H1 (cell line): Measurements from ENCODE around the gene SDF2L1.

Experiments
- ATF3 ChIP-seq: IDR thresholded peaks from 2 replicates; pipeline ENCODE4 v1.6.1; 2011; ENCODE audit warnings: low read depth, mild to moderate bottlenecking, low read length; ENCODE audit not compliant: insufficient read depth
- CBX8 ChIP-seq: fragments of 300-800, 300-1000 bp; sonication (generic); IDR thresholded peaks from 2 replicates; pipeline ENCODE4 v1.7.1; 2016; ENCODE audit warnings: low read depth, low read length, borderline replicate concordance
- CTCF ChIP-seq, 3 experiments: IDR thresholded peaks; 1 replicate in 2 of 3; 2 replicates in 1 of 3; pipeline versions ENCODE4 v1.5.1 to v1.6.1; 2011; ENCODE audit warnings: low read length in 3 of 3, mild to moderate bottlenecking in 3 of 3, inconsistent platforms in 2 of 3, low read depth in 1 of 3, moderate library complexity in 1 of 3; ENCODE audit not compliant: insufficient read depth in 1 of 3; ENCODE audit errors: control extremely low read depth in 1 of 3
- EP300 ChIP-seq, 2 experiments: IDR thresholded peaks; 1 replicate in 1 of 2; 2 replicates in 1 of 2; pipeline ENCODE4 v1.6.1; 2011 to 2012; ENCODE audit warnings: low read depth in 2 of 2, low read length in 2 of 2, mild to moderate bottlenecking in 2 of 2, borderline replicate concordance in 1 of 2, inconsistent platforms in 1 of 2, moderate library complexity in 1 of 2
- PHF8 ChIP-seq: fragments of 200-600 bp; sonication (generic); conservative IDR thresholded peaks from 2 replicates; pipeline ENCODE4 v1.7.1; 2012; ENCODE audit warnings: low read depth, mild to moderate bottlenecking, inconsistent platforms, low read length, moderate library complexity
- POLR2A ChIP-seq, 2 experiments: IDR thresholded peaks; 1 replicate in 1 of 2; 2 replicates in 1 of 2; pipeline ENCODE4 v1.6.1; 2011; ENCODE audit warnings: low read depth in 2 of 2, low read length in 2 of 2, mild to moderate bottlenecking in 2 of 2; ENCODE audit errors: control extremely low read depth in 1 of 2
- POLR2AphosphoS5 ChIP-seq: IDR thresholded peaks from 2 replicates; pipeline ENCODE4 v1.6.1; 2011; ENCODE audit warnings: low read depth, low read length
- POU5F1 ChIP-seq: IDR thresholded peaks from 2 replicates; pipeline ENCODE4 v1.6.1; 2011; ENCODE audit warnings: low read depth, mild to moderate bottlenecking, low read length, moderate library complexity
- SUZ12 ChIP-seq: fragments of 200-600 bp; sonication (generic); IDR thresholded peaks from 2 replicates; pipeline ENCODE4 v1.6.1; 2012; ENCODE audit warnings: mild to moderate bottlenecking, inconsistent platforms, low read length, moderate library complexity, mixed read lengths
- TCF12 ChIP-seq: IDR thresholded peaks from 2 replicates; pipeline ENCODE4 v1.6.1; 2011; ENCODE audit warnings: low read depth, mild to moderate bottlenecking, low read length
- YY1 ChIP-seq: IDR thresholded peaks from 2 replicates; pipeline ENCODE4 v1.6.1; 2011; ENCODE audit warnings: low read depth, mild to moderate bottlenecking, low read length
- TF ChIP-seq, protein P1 (sequence below): IDR thresholded peaks from 2 replicates; pipeline ENCODE4 v1.6.1; 2012; ENCODE audit warnings: inconsistent platforms

- TF ChIP-seq CTCF (IDR thresholded peaks at IDR 0.05; ENCODE audit: control extremely low read depth in 1 of 3, insufficient read depth in 1 of 3, low read depth in 1 of 3, low read length in 3 of 3) = peak in 1 of 3 experiments; percentile 3; a peak in 1 of 4 replicates
- TF ChIP-seq YY1 = no peak
- no peak for TF ChIP-seq EP300 (IDR thresholded peaks at IDR 0.05; ENCODE audit: borderline replicate concordance in 1 of 2, low read depth in 2 of 2, low read length in 2 of 2)
- TF ChIP-seq ATF3 = no peak
- TF ChIP-seq POU5F1 = no peak
- TF ChIP-seq POLR2A (IDR thresholded peaks at IDR 0.05; ENCODE audit: control extremely low read depth in 1 of 2, low read depth in 2 of 2, low read length in 2 of 2) = no peak
- TF ChIP-seq PHF8 = no peak
- TF ChIP-seq SUZ12 = no peak
- no peak for TF ChIP-seq CBX8
- TF ChIP-seq POLR2AphosphoS5 = peak; percentile 30; the same call in 1 of the 2 replicates
- TF ChIP-seq, protein P1, sequence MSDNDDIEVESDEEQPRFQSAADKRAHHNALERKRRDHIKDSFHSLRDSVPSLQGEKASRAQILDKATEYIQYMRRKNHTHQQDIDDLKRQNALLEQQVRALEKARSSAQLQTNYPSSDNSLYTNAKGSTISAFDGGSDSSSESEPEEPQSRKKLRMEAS = no peak
- TF ChIP-seq TCF12 = no peak
Measured at GRCh38 chr22:21673534-21674321, 31.6 kb downstream of the SDF2L1 start.
